Measurements from ENCODE around the gene TMEM63B.

DNA sequence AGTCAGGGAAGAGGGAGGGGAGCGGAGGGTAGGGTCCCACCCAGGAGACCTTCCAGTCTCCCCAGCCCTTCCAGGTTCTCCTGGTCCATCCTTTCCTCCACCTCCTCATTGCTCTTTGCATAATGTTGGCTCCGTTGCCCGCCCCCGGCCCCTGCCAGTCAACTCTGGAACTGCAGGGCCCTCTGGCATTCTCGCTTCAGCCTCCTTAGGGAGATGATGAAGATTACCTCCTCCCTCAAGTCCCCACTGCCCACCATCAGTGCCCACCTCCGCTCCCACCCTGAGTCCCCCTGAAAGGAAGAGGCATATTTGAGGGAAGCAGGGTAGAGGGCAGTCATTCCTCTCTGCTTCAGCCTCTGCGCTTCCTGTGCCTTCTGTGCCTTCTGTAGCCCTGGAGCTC is 8.5 kb downstream of the TMEM63B start:
- TF ChIP-seq, protein P1, sequence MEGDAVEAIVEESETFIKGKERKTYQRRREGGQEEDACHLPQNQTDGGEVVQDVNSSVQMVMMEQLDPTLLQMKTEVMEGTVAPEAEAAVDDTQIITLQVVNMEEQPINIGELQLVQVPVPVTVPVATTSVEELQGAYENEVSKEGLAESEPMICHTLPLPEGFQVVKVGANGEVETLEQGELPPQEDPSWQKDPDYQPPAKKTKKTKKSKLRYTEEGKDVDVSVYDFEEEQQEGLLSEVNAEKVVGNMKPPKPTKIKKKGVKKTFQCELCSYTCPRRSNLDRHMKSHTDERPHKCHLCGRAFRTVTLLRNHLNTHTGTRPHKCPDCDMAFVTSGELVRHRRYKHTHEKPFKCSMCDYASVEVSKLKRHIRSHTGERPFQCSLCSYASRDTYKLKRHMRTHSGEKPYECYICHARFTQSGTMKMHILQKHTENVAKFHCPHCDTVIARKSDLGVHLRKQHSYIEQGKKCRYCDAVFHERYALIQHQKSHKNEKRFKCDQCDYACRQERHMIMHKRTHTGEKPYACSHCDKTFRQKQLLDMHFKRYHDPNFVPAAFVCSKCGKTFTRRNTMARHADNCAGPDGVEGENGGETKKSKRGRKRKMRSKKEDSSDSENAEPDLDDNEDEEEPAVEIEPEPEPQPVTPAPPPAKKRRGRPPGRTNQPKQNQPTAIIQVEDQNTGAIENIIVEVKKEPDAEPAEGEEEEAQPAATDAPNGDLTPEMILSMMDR (conservative IDR thresholded peaks at IDR 0.05): no peak
- TF ChIP-seq ZFX (IDR thresholded peaks at IDR 0.05): no peak
